Fibroblast of the conjunctiva (primary cell): Measurements from ENCODE around the gene PDE6D.

Experiments used
- DNase-seq: peaks from one replicate; pipeline ENCODE4 v3.0.0-alpha.2; 2010; ENCODE audit warnings: low read depth

The PDE6D gene

GRCh38 chr2:231682603-231683291 is 98.3 kb downstream of the PDE6D start:
- no peak for DNase-seq
